ENCODE results near the gene IL20RA.

GRCh38 chr6:137051790-137052472 lies 7.2 kb upstream of the IL20RA start:
- TF ChIP-seq, protein P1, sequence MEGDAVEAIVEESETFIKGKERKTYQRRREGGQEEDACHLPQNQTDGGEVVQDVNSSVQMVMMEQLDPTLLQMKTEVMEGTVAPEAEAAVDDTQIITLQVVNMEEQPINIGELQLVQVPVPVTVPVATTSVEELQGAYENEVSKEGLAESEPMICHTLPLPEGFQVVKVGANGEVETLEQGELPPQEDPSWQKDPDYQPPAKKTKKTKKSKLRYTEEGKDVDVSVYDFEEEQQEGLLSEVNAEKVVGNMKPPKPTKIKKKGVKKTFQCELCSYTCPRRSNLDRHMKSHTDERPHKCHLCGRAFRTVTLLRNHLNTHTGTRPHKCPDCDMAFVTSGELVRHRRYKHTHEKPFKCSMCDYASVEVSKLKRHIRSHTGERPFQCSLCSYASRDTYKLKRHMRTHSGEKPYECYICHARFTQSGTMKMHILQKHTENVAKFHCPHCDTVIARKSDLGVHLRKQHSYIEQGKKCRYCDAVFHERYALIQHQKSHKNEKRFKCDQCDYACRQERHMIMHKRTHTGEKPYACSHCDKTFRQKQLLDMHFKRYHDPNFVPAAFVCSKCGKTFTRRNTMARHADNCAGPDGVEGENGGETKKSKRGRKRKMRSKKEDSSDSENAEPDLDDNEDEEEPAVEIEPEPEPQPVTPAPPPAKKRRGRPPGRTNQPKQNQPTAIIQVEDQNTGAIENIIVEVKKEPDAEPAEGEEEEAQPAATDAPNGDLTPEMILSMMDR (IDR thresholded peaks at IDR 0.05): no peak
- TF ChIP-seq POLR2A (IDR thresholded peaks at IDR 0.05): no peak
